NB4 (cell line): ENCODE data around the gene UHRF1.

Source experiments
- DNase-seq: peaks from one replicate; pipeline ENCODE4 v3.0.0; 2010; ENCODE audit warnings: low read depth
- H3K4me3 ChIP-seq: one replicate; pipeline ENCODE4 v1.5.1; 2011; ENCODE audit warnings: mild to moderate bottlenecking, low read depth, low read length, moderate library complexity
- MYC ChIP-seq: IDR thresholded peaks from 2 replicates; pipeline ENCODE4 v1.6.1; 2011; ENCODE audit warnings: low read depth, low read length
- POLR2A ChIP-seq: IDR thresholded peaks from 2 replicates; pipeline ENCODE4 v1.6.1; 2011; ENCODE audit warnings: mild to moderate bottlenecking; ENCODE audit not compliant: insufficient read length; ENCODE audit errors: extremely low read depth
- TF ChIP-seq, protein P1 (sequence below): IDR thresholded peaks from 2 replicates; pipeline ENCODE4 v1.6.1; 2011; ENCODE audit warnings: low read depth, low read length
- TF ChIP-seq, protein P2 (sequence below): IDR thresholded peaks from one replicate; pipeline ENCODE4 v1.5.1; 2012; ENCODE audit warnings: low read depth, low read length

UHRF1 gene

GRCh38 chr19:5001615-5002014 lies 92.3 kb downstream of the UHRF1 start:
- DNase-seq, result peak; percentile 62
- no peak overlapping the region for H3K4me3 ChIP-seq
- TF ChIP-seq, protein P1, sequence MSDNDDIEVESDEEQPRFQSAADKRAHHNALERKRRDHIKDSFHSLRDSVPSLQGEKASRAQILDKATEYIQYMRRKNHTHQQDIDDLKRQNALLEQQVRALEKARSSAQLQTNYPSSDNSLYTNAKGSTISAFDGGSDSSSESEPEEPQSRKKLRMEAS, result no peak
- TF ChIP-seq, protein P2, sequence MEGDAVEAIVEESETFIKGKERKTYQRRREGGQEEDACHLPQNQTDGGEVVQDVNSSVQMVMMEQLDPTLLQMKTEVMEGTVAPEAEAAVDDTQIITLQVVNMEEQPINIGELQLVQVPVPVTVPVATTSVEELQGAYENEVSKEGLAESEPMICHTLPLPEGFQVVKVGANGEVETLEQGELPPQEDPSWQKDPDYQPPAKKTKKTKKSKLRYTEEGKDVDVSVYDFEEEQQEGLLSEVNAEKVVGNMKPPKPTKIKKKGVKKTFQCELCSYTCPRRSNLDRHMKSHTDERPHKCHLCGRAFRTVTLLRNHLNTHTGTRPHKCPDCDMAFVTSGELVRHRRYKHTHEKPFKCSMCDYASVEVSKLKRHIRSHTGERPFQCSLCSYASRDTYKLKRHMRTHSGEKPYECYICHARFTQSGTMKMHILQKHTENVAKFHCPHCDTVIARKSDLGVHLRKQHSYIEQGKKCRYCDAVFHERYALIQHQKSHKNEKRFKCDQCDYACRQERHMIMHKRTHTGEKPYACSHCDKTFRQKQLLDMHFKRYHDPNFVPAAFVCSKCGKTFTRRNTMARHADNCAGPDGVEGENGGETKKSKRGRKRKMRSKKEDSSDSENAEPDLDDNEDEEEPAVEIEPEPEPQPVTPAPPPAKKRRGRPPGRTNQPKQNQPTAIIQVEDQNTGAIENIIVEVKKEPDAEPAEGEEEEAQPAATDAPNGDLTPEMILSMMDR, result peak; percentile 74

- TF ChIP-seq POLR2A (no peak), MYC (no peak)
- TF ChIP-seq, protein P2, result no peak
- TF ChIP-seq, protein P1, result no peak
- H3K4me3 ChIP-seq, result no peak overlapping the region
- no peak for DNase-seq
Observed at GRCh38 chr19:5002143-5002542, 92.8 kb downstream of the UHRF1 start.

DNA sequence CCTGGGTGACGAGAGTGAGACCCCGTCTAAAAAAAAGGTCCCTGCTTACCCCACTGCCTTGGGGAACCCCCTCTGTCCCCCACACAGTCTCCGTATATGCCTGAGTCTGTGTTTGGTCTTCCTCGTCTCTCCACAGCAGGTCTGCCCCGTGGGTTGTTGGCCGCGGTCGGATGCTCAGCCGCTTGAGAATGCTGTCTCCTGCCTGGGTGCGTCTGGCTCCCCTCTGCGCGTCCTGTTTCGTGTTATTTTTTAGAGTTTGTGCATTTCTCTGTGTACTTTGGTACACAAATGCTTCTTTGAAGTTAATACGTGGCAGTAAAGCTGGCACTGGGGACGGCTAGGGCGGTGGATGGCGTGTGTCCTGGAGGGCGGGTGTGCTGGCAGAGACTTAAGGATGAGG lies 94.5 kb downstream of the UHRF1 start:
- no peak for DNase-seq
- TF ChIP-seq, protein P2, result no peak
- TF ChIP-seq, protein P1, result no peak
- TF ChIP-seq POLR2A (no peak), MYC (no peak)
- H3K4me3 ChIP-seq, result no peak overlapping the region

DNA sequence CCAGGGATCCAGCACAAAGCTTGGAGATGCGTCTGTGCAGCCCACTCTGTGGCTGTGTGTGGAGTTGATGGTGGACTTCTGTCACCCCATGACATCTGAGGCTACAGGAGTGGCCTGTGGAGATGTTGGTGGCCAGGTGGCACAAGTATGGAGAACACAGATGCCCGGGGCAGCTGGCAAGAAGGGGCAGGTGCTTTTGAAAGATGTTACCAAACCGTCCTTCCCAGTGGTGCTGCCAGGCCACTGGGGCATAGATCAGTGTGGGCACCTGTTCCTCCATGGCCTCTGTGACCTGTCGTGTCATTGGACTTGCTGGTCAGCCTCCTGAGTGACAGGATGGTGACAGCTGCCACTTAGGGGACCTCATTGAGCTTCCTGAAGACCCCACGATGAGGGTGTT lies 95.8 kb downstream of the UHRF1 start:
- DNase-seq, result no peak
- TF ChIP-seq, protein P1, result no peak
- TF ChIP-seq, protein P2, result no peak
- no peak for TF ChIP-seq POLR2A
- TF ChIP-seq MYC, result no peak
- no peak overlapping the region for H3K4me3 ChIP-seq

DNA sequence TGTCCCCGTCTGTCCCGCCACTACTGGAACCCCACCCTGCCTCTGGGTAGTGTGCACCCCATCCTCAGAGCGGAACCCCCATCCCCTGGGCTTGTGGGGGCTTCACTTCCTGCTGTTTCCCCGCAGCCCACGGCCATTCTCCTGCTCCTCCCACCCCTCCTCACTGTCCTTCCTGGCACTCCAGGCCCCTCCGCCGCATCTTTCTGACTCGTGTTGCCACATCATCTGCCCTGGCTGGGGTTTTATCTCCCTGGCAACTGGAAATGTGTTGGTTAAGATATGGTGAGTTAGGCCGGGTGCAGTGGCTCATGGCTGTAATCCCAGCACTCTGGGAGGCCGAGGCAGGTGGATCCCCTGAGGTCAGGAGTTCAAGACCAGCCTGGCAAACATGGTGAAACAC lies 96.9 kb downstream of the UHRF1 start:
- DNase-seq, result peak; percentile 20
- no peak for TF ChIP-seq MYC
- TF ChIP-seq, protein P2, result no peak
- TF ChIP-seq, protein P1, result no peak
- no peak overlapping the region for H3K4me3 ChIP-seq

DNA sequence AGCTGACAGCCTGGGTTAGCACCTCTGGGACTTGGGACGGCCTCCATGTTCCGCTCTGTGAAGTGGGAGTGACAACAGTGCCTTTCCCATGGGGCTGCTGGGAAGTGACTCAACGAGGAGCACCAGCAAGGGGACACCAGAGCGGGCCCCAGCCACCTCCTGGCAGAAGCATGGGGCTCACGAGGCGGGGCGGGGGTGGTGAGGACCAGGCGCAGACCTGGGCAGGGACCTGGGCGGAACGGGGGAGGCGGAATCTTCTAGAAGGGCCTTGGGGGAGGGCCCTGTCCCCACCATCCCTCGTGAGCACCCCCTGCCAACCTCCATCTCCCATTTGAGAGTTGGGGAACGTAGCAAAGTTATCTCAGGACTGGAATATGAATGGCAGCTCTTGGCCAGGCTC lies 97.5 kb downstream of the UHRF1 start:
- no peak overlapping the region for H3K4me3 ChIP-seq
- DNase-seq, result no peak
- TF ChIP-seq, protein P2, result no peak
- no peak for TF ChIP-seq MYC
- TF ChIP-seq, protein P1, result no peak
- no peak for TF ChIP-seq POLR2A
